Measurements from ENCODE around the gene NR4A3. TPM values are rescaled to one million over a fixed set of nuclear protein-coding genes. Genes with fewer than 3 reads are reported as not detected.

The NR4A3 gene
- total and polyA plus RNA-seq, 10 of the 15 experiments (the other 5 are each of a cell fraction or from before 2014, with no cell fraction given) = 0.04 to 2.1 (median 0.64) TPM; not detected in 1

DNA sequence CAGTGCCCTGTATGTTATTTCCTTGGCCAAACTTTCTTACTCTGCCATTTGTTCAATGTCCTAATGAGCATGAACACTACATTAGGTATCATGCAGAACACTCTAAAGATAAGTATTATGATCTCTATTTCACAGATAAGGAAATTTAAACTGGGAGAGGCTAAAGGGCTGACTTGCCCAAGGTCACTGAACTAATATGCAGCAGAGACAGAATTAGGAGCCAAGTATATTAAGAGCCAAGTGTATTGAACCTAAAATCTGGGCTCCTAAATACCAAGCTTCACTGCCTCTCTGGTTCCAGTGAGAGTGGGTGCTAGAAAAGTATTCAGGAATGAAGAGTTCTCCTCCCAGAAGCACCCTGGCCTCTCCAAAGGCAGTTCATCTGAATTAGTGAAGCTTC, 13.5 kb downstream of the NR4A3 start:
- no peak overlapping the region for H2AFZ ChIP-seq (ENCODE audit: control insufficient read depth, low read depth, low read length)
- BruUV-seq (replicated peaks) = no TSS peak
- no peaks in the 10 kb centered on the region for H4K20me1 ChIP-seq (ENCODE audit: control insufficient read depth, insufficient read depth)
- ChIA-PET RAD21 (ENCODE audit: unreplicated experiment) (interaction anchor here (1.8 kb wide), 1 partner anchor 10 kb away, joined by 7 read pairs; no protein-coding TSS in a partner anchor), SMC1A (ENCODE audit: uncharacterized antibody, unreplicated experiment) (interaction anchor here (1.3 kb wide), 1 partner anchor 11 kb away, joined by 4 read pairs; no protein-coding TSS in a partner anchor), POLR2A (no interaction called here), CTCF (interaction anchor here (1.2 to 1.6 kb wide), 4 partner anchors 10 to 16 kb away, joined by 3 to 6 read pairs (median 4); no protein-coding TSS in a partner anchor)
- no peaks in the 10 kb centered on the region for H3K27me3 ChIP-seq (replicated peaks in 1 of 2; ENCODE audit: control insufficient read depth in 2 of 2, insufficient read depth in 2 of 2, low read length in 1 of 2)
- H3K36me3 ChIP-seq (ENCODE audit: control insufficient read depth in 2 of 2, insufficient read depth in 2 of 2, low read length in 1 of 2) = no peaks in the 10 kb centered on the region
- ATAC-seq = no peak
- no peak overlapping the region for H3K27ac ChIP-seq (ENCODE audit: control insufficient read depth, insufficient read depth)
- no peak for DNase-seq (ENCODE audit: low read depth, low spot score)
- H3K9ac ChIP-seq (ENCODE audit: control insufficient read depth, insufficient read depth, low read length) = no peak overlapping the region
- no peaks in the 10 kb centered on the region for H3K4me1 ChIP-seq (ENCODE audit: control insufficient read depth, insufficient read depth, low read length)
- no peak for TF ChIP-seq FOXK2 (IDR thresholded peaks at IDR 0.05)
- no peak for TF ChIP-seq POU2F2 (IDR thresholded peaks at IDR 0.05; ENCODE audit: borderline replicate concordance, low read depth, low read length)
- TF ChIP-seq NRF1 (conservative IDR thresholded peaks at IDR 0.05; ENCODE audit: low read depth, low read length) = no peak
- no peak for TF ChIP-seq POLR2AphosphoS2 (IDR thresholded peaks at IDR 0.05; ENCODE audit: low read depth, low read length)
- intact Hi-C loops (cut with micrococcal nuclease; ENCODE audit: unreplicated experiment) (no loop called here), in situ Hi-C loops (cut with MboI) (no loop called here)
- no peak overlapping the region for H3K4me2 ChIP-seq (ENCODE audit: control insufficient read depth, insufficient read depth)
- FAIRE-seq = no peak
- no peaks in the 10 kb centered on the region for H3K9me3 ChIP-seq (replicated peaks; ENCODE audit: control insufficient read depth, insufficient read depth, low read length)
- H3K79me2 ChIP-seq (ENCODE audit: control insufficient read depth, insufficient read depth, low read length) = no peaks in the 10 kb centered on the region
- no peak overlapping the region for H3K4me3 ChIP-seq

DNA sequence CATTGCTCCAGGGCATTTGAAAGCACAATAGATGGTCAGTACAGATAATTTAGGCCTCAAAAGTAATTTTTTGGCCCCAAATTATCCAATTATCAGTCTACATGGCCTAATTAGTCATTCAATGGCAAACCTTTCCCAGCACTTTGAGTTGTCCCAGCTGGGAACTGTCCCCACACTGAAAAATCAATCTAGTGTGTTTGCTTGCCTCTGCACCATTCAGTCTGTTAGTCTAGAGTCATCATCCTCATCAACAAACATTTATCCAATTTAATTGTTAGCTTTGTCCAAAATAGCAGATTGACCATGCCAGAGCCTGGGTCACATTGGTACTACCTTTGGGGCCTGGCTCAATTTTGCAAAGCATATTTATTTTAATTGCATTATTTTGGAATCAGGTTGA, 13.9 kb downstream of the NR4A3 start:
- Histone ChIP-seq H3K4me3 (no peak overlapping the region), H3K4me1 (ENCODE audit: control insufficient read depth, insufficient read depth, low read length) (no peaks in the 10 kb centered on the region), H2AFZ (ENCODE audit: control insufficient read depth, low read depth, low read length) (no peak overlapping the region), H3K27ac (ENCODE audit: control insufficient read depth, insufficient read depth) (no peak overlapping the region), H3K36me3 (ENCODE audit: control insufficient read depth in 2 of 2, insufficient read depth in 2 of 2, low read length in 1 of 2) (no peaks in the 10 kb centered on the region), H4K20me1 (ENCODE audit: control insufficient read depth, insufficient read depth) (no peaks in the 10 kb centered on the region), H3K9me3 (replicated peaks; ENCODE audit: control insufficient read depth, insufficient read depth, low read length) (no peaks in the 10 kb centered on the region), H3K79me2 (ENCODE audit: control insufficient read depth, insufficient read depth, low read length) (no peaks in the 10 kb centered on the region), H3K4me2 (ENCODE audit: control insufficient read depth, insufficient read depth) (no peak overlapping the region), H3K27me3 (replicated peaks in 1 of 2; ENCODE audit: control insufficient read depth in 2 of 2, insufficient read depth in 2 of 2, low read length in 1 of 2) (no peaks in the 10 kb centered on the region), H3K9ac (ENCODE audit: control insufficient read depth, insufficient read depth, low read length) (no peak overlapping the region)
- BruUV-seq (replicated peaks) = no TSS peak
- POLR2A ChIA-PET = no interaction called here
- intact Hi-C loops (cut with micrococcal nuclease; ENCODE audit: unreplicated experiment) (no loop called here), in situ Hi-C loops (cut with MboI) (no loop called here)
- CTCF ChIA-PET = interaction anchor here (0.6 to 1.6 kb wide), 5 partner anchors 10 to 387 kb away, joined by 3 to 6 read pairs (median 4); no protein-coding TSS in a partner anchor
- DNase-seq (ENCODE audit: low read depth, low spot score) (no peak), FAIRE-seq (no peak), ATAC-seq (no peak)
- RAD21 ChIA-PET (ENCODE audit: unreplicated experiment) = interaction anchor here (1.8 kb wide), 1 partner anchor 11 kb away, joined by 7 read pairs; no protein-coding TSS in a partner anchor
- SMC1A ChIA-PET (ENCODE audit: uncharacterized antibody, unreplicated experiment) = interaction anchor here (1.3 kb wide), 1 partner anchor 11 kb away, joined by 4 read pairs; no protein-coding TSS in a partner anchor
- TF ChIP-seq MXI1 (IDR thresholded peaks at IDR 0.05; ENCODE audit: low read depth, low read length) (no peak), SP1 (IDR thresholded peaks at IDR 0.05; ENCODE audit: low read depth, low read length) (no peak), ASH2L (IDR thresholded peaks at IDR 0.05; ENCODE audit: borderline replicate concordance, low read depth) (no peak), SUZ12 (IDR thresholded peaks at IDR 0.05; ENCODE audit: unreplicated experiment) (no peak), ETV6 (conservative IDR thresholded peaks at IDR 0.05 in 1 of 2, IDR thresholded peaks at IDR 0.05 in 1 of 2; ENCODE audit: borderline replicate concordance in 1 of 2, low read depth in 1 of 2) (no peak), YY1 (IDR thresholded peaks at IDR 0.05; ENCODE audit: low read depth, low read length) (no peak), BRCA1 (IDR thresholded peaks at IDR 0.05; ENCODE audit: low read depth, low read length) (no peak), ZNF24 (IDR thresholded peaks at IDR 0.05) (no peak), TARDBP (IDR thresholded peaks at IDR 0.05; ENCODE audit: borderline replicate concordance) (no peak), MEF2A (IDR thresholded peaks at IDR 0.05; ENCODE audit: insufficient read depth, low read depth, low read length) (no peak), ZNF207 (IDR thresholded peaks at IDR 0.05; ENCODE audit: borderline replicate concordance) (no peak), ZNF622 (IDR thresholded peaks at IDR 0.05) (no peak), FOXM1 (IDR thresholded peaks at IDR 0.05; ENCODE audit: low read depth, low read length) (no peak)
- TF ChIP-seq, protein P1, sequence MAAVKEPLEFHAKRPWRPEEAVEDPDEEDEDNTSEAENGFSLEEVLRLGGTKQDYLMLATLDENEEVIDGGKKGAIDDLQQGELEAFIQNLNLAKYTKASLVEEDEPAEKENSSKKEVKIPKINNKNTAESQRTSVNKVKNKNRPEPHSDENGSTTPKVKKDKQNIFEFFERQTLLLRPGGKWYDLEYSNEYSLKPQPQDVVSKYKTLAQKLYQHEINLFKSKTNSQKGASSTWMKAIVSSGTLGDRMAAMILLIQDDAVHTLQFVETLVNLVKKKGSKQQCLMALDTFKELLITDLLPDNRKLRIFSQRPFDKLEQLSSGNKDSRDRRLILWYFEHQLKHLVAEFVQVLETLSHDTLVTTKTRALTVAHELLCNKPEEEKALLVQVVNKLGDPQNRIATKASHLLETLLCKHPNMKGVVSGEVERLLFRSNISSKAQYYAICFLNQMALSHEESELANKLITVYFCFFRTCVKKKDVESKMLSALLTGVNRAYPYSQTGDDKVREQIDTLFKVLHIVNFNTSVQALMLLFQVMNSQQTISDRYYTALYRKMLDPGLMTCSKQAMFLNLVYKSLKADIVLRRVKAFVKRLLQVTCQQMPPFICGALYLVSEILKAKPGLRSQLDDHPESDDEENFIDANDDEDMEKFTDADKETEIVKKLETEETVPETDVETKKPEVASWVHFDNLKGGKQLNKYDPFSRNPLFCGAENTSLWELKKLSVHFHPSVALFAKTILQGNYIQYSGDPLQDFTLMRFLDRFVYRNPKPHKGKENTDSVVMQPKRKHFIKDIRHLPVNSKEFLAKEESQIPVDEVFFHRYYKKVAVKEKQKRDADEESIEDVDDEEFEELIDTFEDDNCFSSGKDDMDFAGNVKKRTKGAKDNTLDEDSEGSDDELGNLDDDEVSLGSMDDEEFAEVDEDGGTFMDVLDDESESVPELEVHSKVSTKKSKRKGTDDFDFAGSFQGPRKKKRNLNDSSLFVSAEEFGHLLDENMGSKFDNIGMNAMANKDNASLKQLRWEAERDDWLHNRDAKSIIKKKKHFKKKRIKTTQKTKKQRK (IDR thresholded peaks at IDR 0.05; ENCODE audit: low read depth, low read length) = no peak

All from GM12878 (cell line).